ENCODE results near the gene KCNG4.

- no peak for TF ChIP-seq CTCF (IDR thresholded peaks at IDR 0.05)
- no peak for TF ChIP-seq POLR2A (IDR thresholded peaks at IDR 0.05)
These were observed 10.3 kb downstream of the KCNG4 start for GRCh38 chr16:84229471-84229870.
